Neural progenitor cell (in vitro differentiated cells): ENCODE data around the gene LRP2.

Experiments
- EZH2 ChIP-seq: fragments of 200-600 bp; sonication (generic); IDR thresholded peaks from 2 replicates; pipeline ENCODE4 v1.6.1; 2017; ENCODE audit warnings: antibody characterized with exemption, mild to moderate bottlenecking, moderate library complexity
- TF ChIP-seq, protein P1 (sequence below): fragments of 200-600 bp; sonication (generic); IDR thresholded peaks from 2 replicates; pipeline ENCODE4 v1.5.1; 2017; ENCODE audit warnings: antibody characterized with exemption, mild to moderate bottlenecking

- TF ChIP-seq, protein P1, sequence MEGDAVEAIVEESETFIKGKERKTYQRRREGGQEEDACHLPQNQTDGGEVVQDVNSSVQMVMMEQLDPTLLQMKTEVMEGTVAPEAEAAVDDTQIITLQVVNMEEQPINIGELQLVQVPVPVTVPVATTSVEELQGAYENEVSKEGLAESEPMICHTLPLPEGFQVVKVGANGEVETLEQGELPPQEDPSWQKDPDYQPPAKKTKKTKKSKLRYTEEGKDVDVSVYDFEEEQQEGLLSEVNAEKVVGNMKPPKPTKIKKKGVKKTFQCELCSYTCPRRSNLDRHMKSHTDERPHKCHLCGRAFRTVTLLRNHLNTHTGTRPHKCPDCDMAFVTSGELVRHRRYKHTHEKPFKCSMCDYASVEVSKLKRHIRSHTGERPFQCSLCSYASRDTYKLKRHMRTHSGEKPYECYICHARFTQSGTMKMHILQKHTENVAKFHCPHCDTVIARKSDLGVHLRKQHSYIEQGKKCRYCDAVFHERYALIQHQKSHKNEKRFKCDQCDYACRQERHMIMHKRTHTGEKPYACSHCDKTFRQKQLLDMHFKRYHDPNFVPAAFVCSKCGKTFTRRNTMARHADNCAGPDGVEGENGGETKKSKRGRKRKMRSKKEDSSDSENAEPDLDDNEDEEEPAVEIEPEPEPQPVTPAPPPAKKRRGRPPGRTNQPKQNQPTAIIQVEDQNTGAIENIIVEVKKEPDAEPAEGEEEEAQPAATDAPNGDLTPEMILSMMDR = no peak
- no peak for TF ChIP-seq EZH2
Observed at GRCh38 chr2:169358016-169358415, 4.3 kb downstream of the LRP2 start.
